BLaER1 treated with 17β-estradiol and CSF1 and Interleukin-3, amounts not matched to agents 10 nM and 100 nM (cell line): Measurements from ENCODE around the gene BHLHE23.

ENCODE experiments used
- H3K27ac ChIP-seq, 11 experiments: shearing (Covaris generic); formaldehyde crosslinking; 2 replicates each; pipeline ENCODE4 v1.8.1; 2022
- H3K27me3 ChIP-seq, 11 experiments: shearing (Covaris generic); formaldehyde crosslinking; 2 replicates each; pipeline ENCODE4 v1.8.1; 2022
- H3K36me3 ChIP-seq, 11 experiments: shearing (Covaris generic); formaldehyde crosslinking; 2 replicates each; pipeline ENCODE4 v1.8.1; 2022
- H3K4me1 ChIP-seq, 10 experiments: shearing (Covaris generic); formaldehyde crosslinking; 2 replicates each; pipeline ENCODE4 v1.8.1; 2022
- H3K4me2 ChIP-seq, 11 experiments: shearing (Covaris generic); formaldehyde crosslinking; 2 replicates each; pipeline ENCODE4 v1.8.1; 2022
- H3K4me3 ChIP-seq, 10 experiments: shearing (Covaris generic); formaldehyde crosslinking; 2 replicates each; pipeline ENCODE4 v1.8.1; 2022
- H3K9ac ChIP-seq, 11 experiments: shearing (Covaris generic); formaldehyde crosslinking; 2 replicates each; pipeline ENCODE4 v1.8.1; 2022
- H3K9me3 ChIP-seq, 11 experiments: shearing (Covaris generic); formaldehyde crosslinking; replicated peaks in 1 of 11; 2 replicates each; pipeline ENCODE4 v1.8.1; 2022
- H4K20me1 ChIP-seq, 11 experiments: shearing (Covaris generic); formaldehyde crosslinking; 2 replicates each; pipeline ENCODE4 v1.8.1; 2022
- Cebpa-rat ChIP-seq, 11 experiments: shearing (Covaris generic); IDR thresholded peaks; 2 replicates each; pipeline ENCODE4 v1.8.1; 2022

BHLHE23 gene

DNA sequence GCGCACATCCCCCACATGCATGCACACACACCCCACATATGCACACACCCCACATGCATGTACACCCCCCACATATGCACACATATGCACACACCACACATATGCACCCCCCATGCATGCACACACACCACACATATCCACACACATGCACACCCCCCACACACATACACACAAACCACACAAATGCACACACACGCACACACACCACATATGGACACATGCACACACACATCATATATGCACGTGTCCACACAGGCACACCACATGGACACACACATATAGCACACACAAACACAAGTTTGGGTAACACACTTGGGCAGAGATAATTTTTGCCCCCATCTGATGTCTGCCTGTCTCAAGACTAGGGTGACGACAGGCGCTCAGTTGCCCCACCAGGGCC, 8.3 kb downstream of the BHLHE23 start:
- Histone ChIP-seq H3K36me3 (no peaks in the 10 kb centered on the region), H3K27ac (no peak overlapping the region), H4K20me1 (peaks cover 0 to 11% (median 0%) of the 10 kb centered on the region in 11 experiments; a peak in 7 of 22 replicates), H3K9ac (no peak overlapping the region), H3K4me2 (peak overlapping the region in 9 of 11 experiments; percentile 60 to 98 (median 86); a peak in 15 of 22 replicates), H3K9me3 (no peaks in the 10 kb centered on the region), H3K4me1 (peaks cover 28 to 63% (median 56%) of the 10 kb centered on the region in 10 experiments), H3K27me3 (peaks cover 12 to 38% (median 17%) of the 10 kb centered on the region in 11 experiments), H3K4me3 (no peak overlapping the region)
- no peak for TF ChIP-seq Cebpa-rat (IDR thresholded peaks at IDR 0.05)

- H3K27me3 ChIP-seq, result peaks cover 3 to 28% (median 7%) of the 10 kb centered on the region in 11 experiments
- peak overlapping the region; percentile 19 to 86 (median 50) for H3K4me2 ChIP-seq
- H3K4me1 ChIP-seq, result peaks cover 28 to 54% (median 51%) of the 10 kb centered on the region in 10 experiments
- peaks cover 0 to 9% (median 0%) of the 10 kb centered on the region in 11 experiments; a peak in 5 of 22 replicates for H4K20me1 ChIP-seq
- H3K9ac ChIP-seq, result no peak overlapping the region
- no peaks in the 10 kb centered on the region for H3K9me3 ChIP-seq
- no peak overlapping the region for H3K4me3 ChIP-seq
- H3K27ac ChIP-seq, result no peak overlapping the region
- H3K36me3 ChIP-seq, result no peaks in the 10 kb centered on the region
- no peak for TF ChIP-seq Cebpa-rat (IDR thresholded peaks at IDR 0.05)
Observed at GRCh38 chr20:62997417-62998035, 9.2 kb downstream of the BHLHE23 start.

- peaks cover 0 to 19% (median 0%) of the 10 kb centered on the region in 11 experiments; a peak in 5 of 22 replicates for H3K27me3 ChIP-seq
Observed at GRCh38 chr20:62996596-62996982, 10.2 kb downstream of the BHLHE23 start.

DNA sequence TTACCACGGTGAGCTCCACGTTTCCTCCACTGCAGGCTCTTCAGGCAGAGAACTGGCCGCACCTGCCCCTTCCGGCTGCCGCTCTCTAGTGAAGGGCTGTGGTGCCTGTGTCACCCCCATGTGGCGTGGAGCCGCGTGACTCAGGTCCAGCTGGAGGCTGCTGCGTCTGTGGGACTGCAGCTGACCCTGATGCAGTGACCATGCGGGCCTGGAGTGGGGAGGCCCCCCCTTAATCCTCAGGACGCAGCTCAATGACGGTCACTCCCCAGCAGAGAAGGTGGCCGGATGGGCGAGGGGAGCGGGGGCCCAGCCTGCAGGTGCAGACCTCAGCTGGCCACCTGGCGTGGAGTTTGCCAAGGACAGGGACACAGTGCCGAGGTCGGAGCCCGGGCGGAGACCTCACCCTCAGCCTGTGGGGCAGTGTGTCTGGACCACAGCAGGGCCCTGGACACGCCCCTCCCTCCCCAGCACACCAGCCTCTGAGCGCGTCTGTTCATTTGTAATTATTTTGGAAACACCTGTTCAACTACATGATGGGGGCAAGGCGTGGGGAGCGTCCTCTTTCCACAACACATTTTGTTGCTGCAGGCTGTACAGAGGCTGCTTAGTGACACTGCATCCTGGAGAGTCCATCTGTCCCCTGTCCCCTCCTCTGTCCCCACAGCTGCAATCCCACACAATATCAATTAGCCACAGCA, 10.7 kb downstream of the BHLHE23 start:
- Histone ChIP-seq H3K4me3 (no peak overlapping the region), H3K36me3 (no peaks in the 10 kb centered on the region), H3K4me1 (peaks cover 28 to 55% (median 46%) of the 10 kb centered on the region in 10 experiments), H3K9me3 (no peaks in the 10 kb centered on the region), H3K9ac (no peak overlapping the region), H3K27me3 (peaks cover 0 to 14% (median 0%) of the 10 kb centered on the region in 11 experiments; a peak in 5 of 22 replicates), H3K27ac (no peak overlapping the region), H4K20me1 (peaks cover 0 to 9% (median 0%) of the 10 kb centered on the region in 11 experiments; a peak in 3 of 22 replicates), H3K4me2 (0 out of 22 replicates have a peak overlapping the region, but pooled peaks of 1 of the 11 experiments have one; percentile 6)
- no peak for TF ChIP-seq Cebpa-rat (IDR thresholded peaks at IDR 0.05)

More at GRCh38 chr20:62996596-62996982, 10.2 kb downstream of the BHLHE23 start:
- Histone ChIP-seq H4K20me1 (peaks cover 0 to 9% (median 0%) of the 10 kb centered on the region in 11 experiments; a peak in 3 of 22 replicates), H3K4me3 (no peak overlapping the region), H3K4me2 (no peak overlapping the region), H3K9ac (no peak overlapping the region), H3K36me3 (no peaks in the 10 kb centered on the region), H3K27ac (no peak overlapping the region), H3K9me3 (no peaks in the 10 kb centered on the region), H3K4me1 (peaks cover 28 to 55% (median 47%) of the 10 kb centered on the region in 10 experiments)
- TF ChIP-seq Cebpa-rat (IDR thresholded peaks at IDR 0.05), result no peak

DNA sequence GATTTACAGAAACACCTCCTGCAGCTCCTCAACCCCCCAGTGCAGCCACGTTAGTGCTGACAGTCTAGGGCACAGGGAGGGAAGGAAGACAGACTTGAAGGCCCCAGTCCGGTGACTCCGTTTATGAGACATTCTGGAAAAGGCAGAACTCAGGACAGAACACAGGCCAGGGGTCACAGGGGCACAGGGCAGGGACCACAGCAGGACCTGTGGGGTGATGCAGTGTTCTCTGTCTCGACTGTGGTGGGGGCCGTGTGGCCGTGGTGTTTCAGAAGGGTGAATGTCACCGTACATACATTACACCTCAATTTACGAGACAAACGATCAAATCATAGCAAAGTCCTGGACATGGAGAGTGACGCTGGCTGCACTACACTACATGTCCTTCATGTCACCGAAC, 11.3 kb downstream of the BHLHE23 start:
- peaks cover 0 to 8% (median 0%) of the 10 kb centered on the region in 11 experiments; a peak in 3 of 22 replicates for H3K27me3 ChIP-seq
- H3K4me3 ChIP-seq, result no peak overlapping the region
- 0 out of 22 replicates have a peak overlapping the region, but pooled peaks of 1 of the 11 experiments have one; percentile 6 for H3K4me2 ChIP-seq
- no peaks in the 10 kb centered on the region for H3K9me3 ChIP-seq
- TF ChIP-seq Cebpa-rat (IDR thresholded peaks at IDR 0.05), result no peak
- H3K4me1 ChIP-seq, result peaks cover 28 to 53% (median 42%) of the 10 kb centered on the region in 10 experiments
- no peak overlapping the region for H3K27ac ChIP-seq
- no peak overlapping the region for H3K9ac ChIP-seq
- H3K36me3 ChIP-seq, result no peaks in the 10 kb centered on the region
- peaks cover 0 to 9% (median 0%) of the 10 kb centered on the region in 11 experiments; a peak in 3 of 22 replicates for H4K20me1 ChIP-seq

DNA sequence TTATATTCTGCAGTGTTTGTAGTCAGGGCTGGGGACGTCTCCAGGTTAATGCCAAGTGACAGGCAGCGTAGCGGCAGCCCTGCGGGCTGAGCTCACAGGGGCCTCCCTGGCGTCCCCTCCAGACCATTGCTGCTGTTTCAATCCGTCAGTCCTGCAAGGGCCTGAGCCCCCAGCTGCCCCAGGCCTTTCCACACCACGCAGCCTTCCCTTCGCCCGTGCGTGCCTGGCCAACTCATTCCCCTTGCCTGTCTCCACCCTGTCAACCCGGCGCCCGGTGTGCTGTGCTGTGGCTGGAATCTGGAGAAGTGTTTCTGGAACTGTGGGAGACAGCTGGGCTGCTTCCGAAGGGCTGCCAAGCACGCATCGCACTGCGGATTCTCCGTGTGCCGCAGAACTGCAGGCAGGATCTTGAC, 11.9 kb downstream of the BHLHE23 start:
- peaks cover 23 to 46% (median 36%) of the 10 kb centered on the region in 10 experiments for H3K4me1 ChIP-seq
- H4K20me1 ChIP-seq, result peaks cover 0 to 9% (median 0%) of the 10 kb centered on the region in 11 experiments; a peak in 3 of 22 replicates
- no peak for TF ChIP-seq Cebpa-rat (IDR thresholded peaks at IDR 0.05)
- H3K27ac ChIP-seq, result no peak overlapping the region
- peaks cover 0 to 3% (median 0%) of the 10 kb centered on the region in 11 experiments; a peak in 3 of 22 replicates for H3K27me3 ChIP-seq
- no peak overlapping the region for H3K4me3 ChIP-seq
- H3K9me3 ChIP-seq, result no peaks in the 10 kb centered on the region
- H3K36me3 ChIP-seq, result no peaks in the 10 kb centered on the region
- H3K9ac ChIP-seq, result no peak overlapping the region
- H3K4me2 ChIP-seq, result no peak overlapping the region

- H3K27me3 ChIP-seq, result peaks cover 0 to 3% (median 0%) of the 10 kb centered on the region in 11 experiments; a peak in 1 of 22 replicates
- no peaks in the 10 kb centered on the region for H3K36me3 ChIP-seq
Observed at GRCh38 chr20:62993856-62994494, 12.8 kb downstream of the BHLHE23 start.

GRCh38 chr20:62991863-62992262, 14.9 kb downstream of the BHLHE23 start:
- TF ChIP-seq Cebpa-rat (IDR thresholded peaks at IDR 0.05), result no peak
- H3K4me1 ChIP-seq, result peaks cover 0 to 34% (median 20%) of the 10 kb centered on the region in 10 experiments; a peak in 16 of 20 replicates
- peak overlapping the region in 8 of 11 experiments; percentile 3 to 46 (median 16); a peak in 10 of 22 replicates for H3K4me2 ChIP-seq
- H3K9ac ChIP-seq, result no peak overlapping the region
- H3K9me3 ChIP-seq, result no peaks in the 10 kb centered on the region
- H3K4me3 ChIP-seq, result no peak overlapping the region
- peaks cover 0 to 3% (median 0%) of the 10 kb centered on the region in 11 experiments; a peak in 1 of 22 replicates for H3K27me3 ChIP-seq
- H3K36me3 ChIP-seq, result no peaks in the 10 kb centered on the region
- no peak overlapping the region for H3K27ac ChIP-seq
- peaks cover 0 to 9% (median 0%) of the 10 kb centered on the region in 11 experiments; a peak in 3 of 22 replicates for H4K20me1 ChIP-seq

More at GRCh38 chr20:62993856-62994494, 12.8 kb downstream of the BHLHE23 start:
- Histone ChIP-seq H3K9ac (no peak overlapping the region), H3K27ac (no peak overlapping the region), H3K9me3 (no peaks in the 10 kb centered on the region), H3K4me3 (no peak overlapping the region), H4K20me1 (peaks cover 0 to 9% (median 0%) of the 10 kb centered on the region in 11 experiments; a peak in 3 of 22 replicates), H3K4me2 (no peak overlapping the region), H3K4me1 (peaks cover 15 to 44% (median 33%) of the 10 kb centered on the region in 10 experiments)
- no peak for TF ChIP-seq Cebpa-rat (IDR thresholded peaks at IDR 0.05)
